ENCODE data around the gene ZNF513.
"Not testable (repeated sequence)": the region's sequence is repeated elsewhere in the genome, so short reads cannot be mapped to it uniquely, and the experiment has no call there.

Gene ZNF513

GRCh38 chr2:27353762-27354596 lies 26.6 kb downstream of the ZNF513 start:
- H3K36me3 ChIP-seq (ENCODE audit: insufficient read depth, low read length): no peaks in the 10 kb centered on the region; the same call in 1 of the 2 replicates
- H3K9ac ChIP-seq (ENCODE audit: low read depth, low read length): no peak overlapping the region
- H3K4me1 ChIP-seq (ENCODE audit: insufficient read depth, low read length): peaks cover 17% of the 10 kb centered on the region; the same call in 1 of the 2 replicates
- H3K9me3 ChIP-seq (ENCODE audit: control insufficient read depth, insufficient read depth, low read length): no peaks in the 10 kb centered on the region

GRCh38 chr2:27353386-27353761 lies 27.2 kb downstream of the ZNF513 start:
- H3K9me3 ChIP-seq (ENCODE audit: control insufficient read depth, insufficient read depth, low read length); H3K9ac ChIP-seq (ENCODE audit: low read depth, low read length): not testable (repeated sequence)

GRCh38 chr2:27351802-27352598 lies 28.5 kb downstream of the ZNF513 start:
- H3K4me1 ChIP-seq (ENCODE audit: insufficient read depth, low read length): peaks cover 17% of the 10 kb centered on the region; the same call in 1 of the 2 replicates
- no peak overlapping the region for H3K9ac ChIP-seq (ENCODE audit: low read depth, low read length)
- no peaks in the 10 kb centered on the region for H3K9me3 ChIP-seq (ENCODE audit: control insufficient read depth, insufficient read depth, low read length)
- H3K36me3 ChIP-seq (ENCODE audit: insufficient read depth, low read length): no peaks in the 10 kb centered on the region; the same call in 1 of the 2 replicates

More at GRCh38 chr2:27353386-27353761, 27.2 kb downstream of the ZNF513 start:
- peaks cover 17% of the 10 kb centered on the region; the same call in 1 of the 2 replicates for H3K4me1 ChIP-seq (ENCODE audit: insufficient read depth, low read length)
- H3K36me3 ChIP-seq (ENCODE audit: insufficient read depth, low read length): not testable (repeated sequence)

GRCh38 chr2:27350106-27350693 lies 30.3 kb downstream of the ZNF513 start:
- H3K4me1 ChIP-seq (ENCODE audit: insufficient read depth, low read length): peaks cover 17% of the 10 kb centered on the region; the same call in 1 of the 2 replicates
- no peak overlapping the region for H3K9ac ChIP-seq (ENCODE audit: low read depth, low read length)
- H3K9me3 ChIP-seq (ENCODE audit: control insufficient read depth, insufficient read depth, low read length): no peaks in the 10 kb centered on the region
- H3K36me3 ChIP-seq (ENCODE audit: insufficient read depth, low read length): no peaks in the 10 kb centered on the region; the same call in 1 of the 2 replicates

- Histone ChIP-seq H3K36me3 (ENCODE audit: insufficient read depth, low read length) (peaks cover 6% of the 10 kb centered on the region; the same call in 1 of the 2 replicates), H3K9ac (ENCODE audit: low read depth, low read length) (no peak overlapping the region), H3K4me1 (ENCODE audit: insufficient read depth, low read length) (peaks cover 6% of the 10 kb centered on the region; the same call in 1 of the 2 replicates), H3K9me3 (ENCODE audit: control insufficient read depth, insufficient read depth, low read length) (no peaks in the 10 kb centered on the region)
Observed at GRCh38 chr2:27347641-27348040, 32.9 kb downstream of the ZNF513 start.

- Histone ChIP-seq H3K9me3 (ENCODE audit: control insufficient read depth, insufficient read depth, low read length) (no peaks in the 10 kb centered on the region), H3K4me1 (ENCODE audit: insufficient read depth, low read length) (no peaks in the 10 kb centered on the region), H3K36me3 (ENCODE audit: insufficient read depth, low read length) (peaks cover 57% of the 10 kb centered on the region)
Observed at GRCh38 chr2:27336173-27336572, 44.4 kb downstream of the ZNF513 start.

GRCh38 chr2:27335311-27335710 lies 45.2 kb downstream of the ZNF513 start:
- Histone ChIP-seq H3K36me3 (ENCODE audit: insufficient read depth, low read length) (peaks cover 54% of the 10 kb centered on the region), H3K9ac (ENCODE audit: low read depth, low read length) (no peak overlapping the region), H3K9me3 (ENCODE audit: control insufficient read depth, insufficient read depth, low read length) (no peaks in the 10 kb centered on the region), H3K4me1 (ENCODE audit: insufficient read depth, low read length) (no peaks in the 10 kb centered on the region)

More at GRCh38 chr2:27336173-27336572, 44.4 kb downstream of the ZNF513 start:
- no peak overlapping the region for H3K9ac ChIP-seq (ENCODE audit: low read depth, low read length)

All from ES-I3 (cell line).